HuH-7.5 (cell line): ENCODE results near the gene TRIP6.

Experiments
- DNase-seq: peaks from one replicate; pipeline ENCODE4 v3.0.0; 2011; ENCODE audit warnings: low spot score

The TRIP6 gene

DNA sequence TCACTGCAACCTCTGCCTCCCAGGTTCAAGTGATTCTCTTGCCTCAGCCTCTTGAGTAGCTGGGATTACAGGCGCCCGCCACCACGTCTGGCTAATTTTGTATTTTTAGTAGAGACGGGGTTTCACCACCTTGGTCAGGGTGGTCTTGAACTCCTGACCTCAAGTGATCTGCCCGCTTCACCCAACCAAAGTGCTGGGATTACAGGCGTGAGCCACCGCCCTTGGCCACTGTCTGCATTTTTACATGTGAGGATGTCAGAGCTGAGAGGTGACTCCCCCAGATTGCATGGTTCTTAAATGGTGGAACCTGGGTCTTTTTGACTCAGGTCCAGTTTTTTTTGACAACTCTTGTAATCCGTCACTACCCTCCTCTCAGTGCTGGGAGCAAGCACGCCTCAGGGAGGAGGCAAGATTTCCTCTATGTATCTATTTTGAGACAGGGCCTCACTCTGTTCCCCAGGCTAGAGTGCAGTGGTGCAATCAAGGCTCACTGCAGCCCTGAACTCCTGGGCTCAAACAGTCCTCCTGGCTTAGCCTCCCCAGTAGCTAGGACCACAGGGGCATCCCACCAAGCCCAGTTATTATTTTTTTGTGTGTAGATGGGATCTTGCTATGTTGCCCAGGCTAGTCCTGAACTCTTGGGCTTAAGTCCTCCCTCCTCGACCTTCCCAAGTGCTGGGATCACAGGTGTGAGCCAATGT is 6.6 kb downstream of the TRIP6 start:
- DNase-seq = no peak

DNA sequence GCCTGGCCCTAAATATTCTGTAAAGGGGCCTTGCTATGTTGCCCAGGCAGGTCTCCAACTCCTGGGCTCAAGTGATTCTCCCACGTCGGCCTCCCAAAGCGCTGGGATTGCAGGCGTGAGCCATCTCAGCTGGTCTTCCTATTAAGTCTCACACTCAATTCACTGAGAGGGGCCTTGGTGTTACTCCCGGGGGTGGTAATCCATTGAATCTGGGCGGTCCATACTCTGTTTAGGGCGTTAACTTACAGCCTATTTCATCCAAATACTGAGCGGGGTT is 7.1 kb downstream of the TRIP6 start:
- DNase-seq = no peak

DNA sequence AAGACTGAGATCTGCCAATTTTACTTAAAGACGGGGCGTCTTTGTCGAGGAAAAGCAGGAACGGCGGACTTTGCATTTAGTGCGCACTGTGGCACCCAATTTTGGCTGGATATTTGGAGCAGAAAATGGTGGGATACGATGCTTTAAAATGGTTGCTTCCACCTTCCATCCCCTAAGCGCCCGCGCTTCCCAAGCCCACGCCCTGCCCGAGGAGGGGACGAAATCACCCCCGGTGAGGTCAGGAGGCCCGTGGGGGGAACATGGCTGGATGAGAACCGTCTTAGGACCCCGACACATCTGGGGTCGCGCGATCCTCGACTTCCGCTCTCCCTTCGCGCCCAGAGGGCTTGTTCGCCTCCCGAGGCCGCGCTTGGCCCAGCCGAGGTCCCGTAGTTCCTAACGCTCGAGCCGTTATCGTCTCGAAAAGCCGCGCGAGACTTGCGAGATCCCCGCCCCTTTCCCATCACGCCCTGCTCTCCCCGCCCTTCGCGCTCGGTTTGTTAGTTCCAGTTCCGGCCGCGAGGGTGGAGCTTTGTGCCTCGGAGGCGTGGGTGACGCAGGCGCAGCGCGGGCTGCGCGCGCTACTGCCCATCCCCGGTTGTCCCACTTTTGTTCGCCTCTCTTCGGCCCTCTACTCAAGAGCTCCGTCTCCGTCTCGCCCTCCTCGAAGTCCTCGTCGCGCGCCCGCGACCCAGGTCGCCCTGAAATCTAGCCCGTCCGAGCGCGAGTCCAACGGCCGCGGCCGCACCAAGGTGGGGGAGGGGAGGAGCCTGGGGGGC is 7.6 kb downstream of the TRIP6 start, which contains the start of gene SRRT:
Gene SRRT (plus strand): TSS at position 527 of the 779 bp plus-strand sequence. CDS start 488 bp downstream, outside the sequence.
- peak; percentile 97 for DNase-seq

DNA sequence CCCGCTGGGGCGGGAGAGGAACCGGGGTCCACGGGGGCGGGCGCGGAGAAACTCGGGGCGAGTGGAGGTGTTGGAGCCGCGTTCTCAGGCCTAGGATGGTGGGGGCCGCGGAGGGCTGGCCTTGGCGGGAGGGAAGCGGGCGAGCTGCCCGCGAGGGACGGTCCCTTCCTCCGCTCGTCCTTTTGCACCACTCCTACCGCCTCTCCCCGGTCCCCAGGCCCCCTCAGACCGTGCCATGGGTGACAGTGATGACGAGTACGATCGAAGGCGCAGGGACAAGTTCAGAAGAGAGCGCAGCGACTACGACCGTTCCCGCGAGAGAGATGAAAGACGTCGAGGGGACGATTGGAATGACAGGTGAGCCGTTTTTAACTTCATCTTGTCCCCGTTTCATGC is 8.2 kb downstream of the TRIP6 start:
- DNase-seq = peak; percentile 75

DNA sequence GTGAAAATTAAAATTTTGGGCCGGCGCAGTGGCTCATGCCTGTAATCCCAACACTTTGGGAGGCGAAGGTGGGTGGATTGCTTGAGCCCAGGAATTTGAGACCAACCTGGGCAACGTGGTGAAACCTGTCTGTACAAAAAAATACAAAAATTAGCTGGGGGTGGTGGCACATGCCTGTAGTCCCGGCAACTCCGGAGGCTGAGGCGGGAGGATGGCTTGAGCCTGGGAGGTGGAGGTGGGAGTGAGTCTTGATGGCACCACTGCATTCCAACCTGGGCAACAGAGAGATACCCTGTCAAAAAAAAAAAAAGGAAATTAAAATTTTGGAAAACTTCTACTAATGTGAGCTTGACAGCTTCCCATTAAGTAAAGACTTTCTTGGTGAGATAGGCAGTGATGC is 10.8 kb downstream of the TRIP6 start:
- DNase-seq = no peak

DNA sequence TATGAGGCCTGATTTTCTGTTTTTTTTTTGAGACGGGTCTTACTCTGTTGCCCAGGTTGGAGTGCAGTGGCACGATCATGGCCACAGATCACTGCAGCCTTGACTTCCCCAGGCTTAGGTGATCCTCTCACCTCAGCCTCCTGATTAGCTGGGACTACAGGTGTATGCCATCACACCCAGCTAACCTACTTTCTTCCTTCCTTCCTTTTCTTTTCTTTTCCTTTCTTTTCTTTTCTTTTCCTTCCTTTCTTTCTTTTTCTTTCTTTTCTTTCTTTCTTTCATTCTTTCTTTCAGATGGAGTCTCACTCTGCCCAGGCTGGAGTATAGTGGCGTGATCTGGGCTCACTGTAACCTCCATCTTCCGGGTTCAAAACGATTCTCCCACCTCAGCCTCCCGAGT is 11.5 kb downstream of the TRIP6 start:
- no peak for DNase-seq

DNA sequence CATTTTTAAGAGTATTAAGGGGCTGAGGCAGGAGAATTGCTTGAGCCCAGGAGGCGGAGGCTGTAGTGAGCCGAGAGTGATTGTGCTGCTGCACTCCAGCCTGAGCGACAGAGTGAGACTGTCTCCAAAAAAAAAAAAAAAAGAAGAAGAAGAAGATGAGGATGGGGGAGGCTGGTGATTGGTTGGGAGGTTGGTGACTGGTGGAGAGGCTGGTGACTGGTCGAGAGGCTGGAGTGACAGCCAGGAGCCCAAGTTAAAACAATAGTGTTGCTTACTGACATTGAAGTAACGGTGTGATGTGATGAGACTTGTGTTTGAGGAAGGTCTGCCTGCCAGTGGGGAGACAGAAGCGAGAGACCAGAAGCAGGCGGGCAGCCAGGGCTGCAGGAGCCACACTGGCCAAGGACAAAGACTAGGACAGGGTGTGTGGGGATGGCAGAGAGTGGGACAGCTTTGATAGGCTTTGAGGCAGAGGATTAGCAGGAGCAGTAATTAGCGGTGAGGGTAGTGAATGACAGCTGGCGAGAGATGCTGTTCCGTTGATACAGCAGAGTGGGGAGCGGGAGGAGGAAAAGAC is 12.6 kb downstream of the TRIP6 start:
- DNase-seq = no peak

DNA sequence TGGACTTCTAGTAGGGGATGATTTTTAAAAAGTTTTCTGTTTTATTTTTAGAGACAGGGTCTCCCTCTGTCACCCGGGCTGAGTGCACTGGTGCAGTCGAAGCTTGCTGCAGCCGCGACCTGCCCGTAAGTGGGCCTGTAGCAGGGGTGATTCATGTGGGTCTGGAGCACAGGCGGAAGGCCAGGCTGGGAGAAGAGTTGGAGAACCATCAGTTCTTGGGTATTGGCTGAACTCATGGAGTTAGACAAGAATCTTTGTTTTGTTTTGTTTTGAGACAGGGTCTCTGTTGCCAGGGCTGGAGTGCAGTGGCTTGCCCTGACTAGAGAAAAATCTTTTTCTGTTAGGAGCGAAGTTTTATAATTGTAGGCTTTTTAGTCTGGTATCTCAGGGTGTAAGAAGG is 13.5 kb downstream of the TRIP6 start:
- DNase-seq = no peak

DNA sequence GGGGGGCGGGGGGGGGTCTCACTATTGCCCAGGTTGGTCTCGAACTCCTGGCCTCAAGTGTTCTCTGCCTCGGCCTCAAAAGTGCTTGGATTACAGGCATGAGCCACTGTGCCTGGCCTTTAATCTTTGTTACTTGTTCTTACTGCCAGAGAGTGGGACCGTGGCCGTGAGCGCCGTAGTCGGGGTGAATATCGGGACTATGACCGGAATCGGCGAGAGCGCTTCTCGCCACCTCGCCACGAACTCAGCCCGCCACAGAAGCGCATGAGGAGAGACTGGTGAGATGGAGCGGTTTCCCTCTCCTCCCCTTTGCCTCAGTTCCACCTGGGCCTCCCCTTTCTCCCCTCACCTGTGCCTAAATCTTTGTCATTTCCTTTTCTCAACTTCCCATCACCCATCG is 13.9 kb downstream of the TRIP6 start:
- no peak for DNase-seq

DNA sequence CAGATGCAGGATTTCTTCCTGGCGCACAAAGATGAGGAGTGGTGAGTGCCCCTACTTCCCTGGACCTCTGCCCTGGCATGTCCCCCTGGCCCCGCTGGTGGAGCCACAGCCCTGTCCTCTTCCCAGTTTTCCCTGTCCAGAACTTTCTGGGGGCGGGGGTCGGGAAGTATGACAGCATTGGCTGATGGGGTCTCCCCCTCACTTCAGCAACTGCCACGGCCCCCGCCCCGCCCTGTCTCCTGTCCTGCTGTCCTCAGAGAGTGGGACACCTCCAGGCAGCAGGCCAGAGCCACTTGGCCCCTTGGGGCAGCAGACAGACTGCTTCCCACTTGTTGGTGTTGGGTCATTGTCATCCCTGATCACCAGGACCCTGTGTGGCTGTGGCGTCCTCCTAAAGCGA is 15.0 kb downstream of the TRIP6 start:
- DNase-seq = no peak

DNA sequence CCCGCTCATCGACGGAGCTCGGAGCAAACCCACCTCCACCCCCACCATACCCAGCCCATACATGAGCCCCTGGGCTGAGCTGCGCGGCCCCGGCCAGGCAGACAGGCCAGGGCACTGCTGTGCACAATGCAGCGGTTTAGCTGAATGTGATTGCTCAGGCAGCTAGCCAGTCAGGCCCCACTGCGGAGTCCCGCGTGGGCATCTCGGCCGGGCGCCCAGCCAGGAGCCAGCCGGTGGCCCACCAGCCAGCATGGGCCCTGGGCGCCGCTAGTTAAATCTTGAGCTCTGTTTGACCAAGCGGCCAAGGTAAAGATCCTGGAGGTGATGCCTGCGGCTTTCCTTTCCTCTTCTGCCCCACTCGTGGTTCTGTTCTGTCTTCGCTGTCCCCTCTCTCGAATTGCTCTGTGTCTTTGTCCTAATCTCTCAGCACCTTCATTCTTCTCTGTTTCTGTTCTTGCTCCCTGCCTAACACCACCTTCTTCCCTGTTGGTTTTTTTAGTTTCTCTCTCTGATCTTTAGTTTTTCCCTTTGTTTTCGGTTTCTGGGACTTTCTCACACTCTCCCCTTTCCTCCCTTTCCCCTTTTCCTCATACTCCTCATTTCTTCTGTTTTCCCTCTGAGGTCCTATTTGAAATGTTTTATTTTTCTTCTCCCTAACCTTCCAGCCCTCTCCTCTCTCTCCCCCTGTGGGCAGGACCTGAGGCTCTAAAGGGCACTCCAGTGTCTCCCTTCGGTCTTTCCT is 15.8 kb downstream of the TRIP6 start:
- no peak for DNase-seq

DNA sequence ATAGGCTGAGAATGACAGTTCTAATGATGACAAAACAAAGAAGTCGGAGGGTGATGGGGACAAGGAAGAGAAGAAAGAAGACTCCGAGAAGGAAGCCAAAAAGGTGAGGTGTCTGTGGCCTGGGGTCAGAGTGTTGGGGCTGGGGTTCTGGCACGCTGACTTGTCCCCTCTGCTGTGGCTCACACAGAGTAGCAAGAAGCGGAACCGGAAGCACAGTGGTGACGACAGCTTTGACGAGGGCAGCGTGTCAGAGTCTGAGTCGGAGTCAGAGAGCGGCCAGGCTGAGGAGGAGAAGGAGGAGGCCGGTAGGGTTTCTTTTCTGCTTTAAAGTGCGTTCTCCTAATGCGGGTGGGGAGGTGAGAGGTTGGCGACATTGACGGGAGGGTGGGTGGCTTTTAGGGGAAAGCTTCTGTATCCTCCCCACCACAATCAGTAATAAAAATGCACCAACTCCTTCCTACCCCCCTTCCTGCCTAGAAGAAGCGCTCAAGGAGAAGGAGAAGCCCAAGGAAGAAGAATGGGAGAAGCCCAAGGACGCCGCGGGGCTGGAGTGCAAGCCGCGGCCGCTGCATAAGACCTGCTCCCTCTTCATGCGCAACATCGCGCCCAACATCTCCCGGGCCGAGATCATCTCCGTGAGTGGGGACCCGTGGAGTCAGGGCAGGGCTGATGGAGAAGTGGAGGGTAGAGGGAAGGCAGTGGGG is 17.7 kb downstream of the TRIP6 start:
- no peak for DNase-seq

DNA sequence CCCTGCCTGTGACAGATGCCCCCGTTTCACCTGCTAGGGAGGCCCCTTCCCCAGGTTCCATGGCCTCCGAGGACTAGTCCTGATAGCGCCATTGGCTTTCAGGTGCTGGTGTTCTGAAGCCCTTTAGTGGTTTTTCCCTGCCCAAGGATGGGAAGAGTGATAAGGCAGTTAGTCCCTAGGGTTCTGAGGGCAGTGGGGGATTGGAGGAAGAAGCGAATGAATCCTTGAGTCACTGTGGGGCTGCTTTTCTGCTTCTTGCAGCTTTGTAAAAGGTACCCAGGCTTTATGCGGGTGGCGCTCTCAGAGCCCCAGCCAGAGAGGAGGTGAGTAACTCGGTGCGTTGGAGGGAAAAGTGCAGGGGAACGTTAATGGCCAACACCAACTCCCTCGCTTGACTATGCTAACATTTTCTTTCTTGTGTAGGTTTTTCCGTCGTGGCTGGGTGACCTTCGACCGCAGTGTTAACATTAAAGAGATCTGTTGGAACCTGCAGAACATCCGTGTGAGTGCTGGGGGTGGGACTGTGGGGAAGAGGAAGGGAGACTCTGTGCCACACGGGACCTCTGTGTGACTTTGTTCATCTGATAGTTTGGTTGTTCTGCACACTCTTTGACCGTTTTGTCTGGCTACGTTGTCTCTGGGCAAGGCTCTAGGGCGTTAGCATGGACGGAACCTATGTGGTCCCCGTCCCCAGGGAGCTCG is 18.4 kb downstream of the TRIP6 start:
- no peak for DNase-seq

DNA sequence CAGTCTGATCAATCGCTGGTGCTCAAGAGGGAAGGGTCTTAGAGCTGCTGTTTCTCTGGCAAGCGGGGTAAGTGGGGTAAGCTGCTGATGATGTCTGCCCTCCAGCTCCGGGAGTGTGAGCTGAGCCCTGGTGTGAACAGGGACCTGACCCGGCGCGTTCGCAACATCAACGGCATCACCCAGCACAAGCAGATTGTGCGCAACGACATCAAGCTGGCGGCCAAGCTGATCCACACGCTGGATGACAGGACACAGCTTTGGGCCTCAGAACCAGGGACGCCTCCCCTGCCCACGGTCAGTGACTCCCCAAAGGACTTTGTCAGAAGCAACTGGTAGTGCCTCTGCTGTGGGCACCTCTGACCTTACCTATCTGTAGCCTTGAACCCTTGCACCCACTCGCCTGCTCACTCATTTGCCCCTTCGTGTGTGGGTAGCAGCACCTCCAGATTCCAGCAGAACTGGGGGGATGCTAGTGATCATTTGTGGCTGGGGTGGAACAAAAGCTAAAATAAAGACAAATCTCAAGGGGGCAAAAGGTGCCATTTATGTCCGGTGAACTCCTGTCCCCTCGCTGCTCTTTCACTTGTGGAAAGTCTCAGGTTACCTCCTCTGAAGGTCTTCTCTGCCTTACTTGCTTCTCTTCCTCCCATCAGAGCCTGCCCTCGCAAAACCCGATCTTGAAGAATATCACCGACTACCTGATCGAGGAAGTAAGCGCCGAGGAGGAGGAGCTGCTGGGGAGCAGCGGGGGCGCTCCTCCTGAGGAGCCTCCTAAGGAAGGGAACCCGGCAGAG is 19.2 kb downstream of the TRIP6 start:
- peak; percentile 16 for DNase-seq

DNA sequence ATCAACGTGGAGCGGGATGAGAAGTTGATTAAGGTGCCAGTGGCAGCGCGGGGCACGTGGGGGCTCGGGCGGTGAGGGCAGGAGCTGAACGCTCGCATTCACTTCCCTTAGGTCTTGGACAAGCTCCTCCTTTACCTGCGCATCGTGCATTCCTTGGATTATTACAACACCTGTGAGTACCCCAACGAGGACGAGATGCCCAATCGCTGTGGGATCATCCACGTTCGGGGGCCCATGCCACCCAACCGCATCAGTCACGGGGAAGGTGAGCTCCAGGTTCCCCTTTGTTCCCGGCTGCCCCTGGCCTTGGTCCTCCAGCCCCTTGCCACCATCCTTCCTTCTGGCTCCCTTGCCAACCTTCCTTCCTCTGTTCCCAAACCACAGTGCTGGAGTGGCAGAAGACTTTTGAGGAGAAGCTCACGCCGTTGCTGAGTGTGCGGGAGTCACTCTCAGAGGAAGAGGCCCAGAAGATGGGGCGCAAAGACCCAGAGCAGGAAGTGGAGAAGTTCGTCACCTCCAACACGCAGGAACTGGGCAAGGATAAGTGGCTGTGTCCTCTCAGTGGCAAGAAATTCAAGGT is 19.8 kb downstream of the TRIP6 start:
- no peak for DNase-seq

DNA sequence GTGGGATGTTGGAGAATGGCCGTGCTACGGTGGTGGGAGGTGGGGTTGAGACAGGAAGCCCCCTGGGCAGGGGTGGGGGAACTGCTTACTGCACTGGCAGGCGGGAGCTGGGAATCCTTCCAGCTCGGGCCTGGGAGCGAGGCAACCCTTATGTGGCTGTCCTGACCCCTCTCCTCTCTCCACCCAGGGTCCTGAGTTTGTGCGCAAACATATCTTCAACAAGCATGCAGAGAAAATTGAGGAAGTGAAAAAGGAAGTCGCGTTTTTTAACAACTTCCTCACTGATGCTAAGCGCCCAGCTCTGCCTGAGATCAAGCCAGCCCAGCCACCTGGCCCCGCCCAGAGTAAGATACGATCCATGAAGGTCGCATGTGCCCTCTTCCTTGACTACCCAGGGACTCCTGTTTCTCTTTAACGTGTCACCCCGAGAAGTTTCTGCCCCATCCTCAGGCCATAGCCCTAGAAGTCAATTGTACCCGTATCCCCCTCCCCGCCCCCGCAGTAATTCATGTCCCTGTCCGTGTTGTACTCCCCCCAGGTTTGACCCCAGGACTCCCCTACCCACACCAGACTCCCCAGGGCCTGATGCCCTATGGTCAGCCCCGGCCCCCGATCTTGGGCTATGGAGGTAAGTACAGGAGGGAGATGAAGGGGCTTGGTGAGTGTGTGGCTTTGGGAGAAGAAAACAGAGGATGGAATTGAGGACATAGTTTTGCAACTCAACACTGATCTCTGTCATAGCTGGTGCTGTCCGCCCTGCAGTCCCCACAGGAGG is 20.5 kb downstream of the TRIP6 start:
- no peak for DNase-seq

DNA sequence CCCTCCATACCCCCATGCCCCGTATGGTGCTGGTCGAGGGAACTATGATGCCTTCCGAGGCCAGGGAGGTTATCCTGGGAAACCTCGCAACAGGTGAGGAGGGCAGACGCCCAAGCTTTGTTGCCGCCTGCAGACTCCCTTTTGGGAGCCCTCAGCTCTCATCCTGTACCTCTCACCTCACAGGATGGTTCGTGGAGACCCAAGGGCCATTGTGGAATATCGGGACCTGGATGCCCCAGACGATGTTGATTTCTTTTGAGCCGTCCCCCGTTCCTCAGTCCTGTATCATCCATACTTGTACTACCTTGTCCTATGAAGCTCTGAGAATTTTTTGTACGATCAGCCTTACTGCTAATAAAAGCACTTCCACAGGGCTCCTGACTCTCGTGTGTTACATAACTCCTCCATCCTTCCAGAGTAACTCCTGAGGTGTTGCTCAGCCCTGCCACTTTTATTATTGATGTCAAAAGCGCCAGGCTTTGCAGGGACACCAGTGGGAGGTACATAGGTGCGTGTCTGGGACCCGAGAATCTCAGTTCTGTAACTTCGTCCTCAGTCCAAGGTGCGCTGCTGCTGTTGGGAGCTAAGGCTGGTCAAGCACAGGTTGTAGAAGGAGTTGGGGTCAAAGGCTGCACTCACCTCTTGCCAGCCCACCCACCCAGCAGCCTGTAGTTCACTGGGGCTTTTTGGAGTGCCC is 21.3 kb downstream of the TRIP6 start:
- peak; percentile 43 for DNase-seq

DNA sequence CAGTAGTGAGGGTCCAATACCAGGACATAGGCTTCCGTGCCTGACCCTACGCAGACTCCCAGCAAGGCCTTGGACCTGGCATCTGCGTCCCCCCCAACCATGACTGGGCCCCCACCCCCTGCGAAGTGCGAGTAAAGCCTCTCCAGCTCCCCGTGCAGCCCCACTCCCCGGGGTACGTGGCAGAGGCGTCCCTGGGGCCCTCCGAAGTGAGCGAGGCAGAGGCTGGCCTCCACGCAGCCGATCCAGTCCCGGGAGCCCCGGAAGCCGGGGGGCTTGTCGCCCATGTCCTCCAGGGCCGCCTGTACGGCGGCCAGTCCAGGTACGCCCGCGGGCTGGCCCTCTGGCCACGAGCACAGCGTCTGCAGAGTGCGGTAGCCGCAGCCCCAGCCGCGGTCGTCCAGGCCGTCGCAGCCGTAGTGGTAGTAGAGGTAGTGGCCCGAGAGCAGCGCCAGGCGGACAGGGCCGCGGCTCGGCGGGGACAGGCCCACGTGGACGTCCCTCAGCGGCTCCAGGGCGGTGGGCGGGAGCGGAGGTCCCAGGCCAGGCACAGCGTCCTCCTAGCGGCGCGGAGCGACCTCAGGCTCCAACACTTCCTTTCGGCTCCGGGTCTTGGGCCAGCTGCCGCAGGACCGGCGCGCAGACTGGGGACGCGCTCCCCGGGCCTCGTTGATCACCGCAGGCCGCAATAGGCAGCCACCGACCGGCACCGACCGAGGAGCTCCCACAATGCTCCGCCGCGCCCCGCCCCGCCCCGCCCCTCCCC is 22.0 kb downstream of the TRIP6 start, which contains the start of gene UFSP1:
Gene UFSP1 (minus strand): TSS at position 728 of the 763 bp plus-strand sequence. CDS start 444 bp downstream, at position 284.
- DNase-seq = no peak
